Cerebellar nuclear complex (tissue), 1 donor: ENCODE results near the gene AKAP13.
"Not testable (repeated sequence)": the region's sequence is repeated elsewhere in the genome, so short reads cannot be mapped to it uniquely, and the experiment has no call there.

Experiments
- DNase-seq, 2 experiments: peaks; one replicate each; lab custom pipeline; 2025; lab: John Stamatoyannopoulos, UW

Gene AKAP13

GRCh38 chr15:85500729-85501128 lies 120.3 kb downstream of the AKAP13 start:
- no peak for DNase-seq

GRCh38 chr15:85501574-85501973 lies 121.2 kb downstream of the AKAP13 start:
- DNase-seq, result no peak

GRCh38 chr15:85503151-85503799 lies 122.9 kb downstream of the AKAP13 start:
- no peak for DNase-seq

GRCh38 chr15:85504749-85505676 lies 124.6 kb downstream of the AKAP13 start:
- DNase-seq, result no peak

- no peak for DNase-seq
These were observed 126.7 kb downstream of the AKAP13 start for GRCh38 chr15:85507114-85507513.

GRCh38 chr15:85509973-85510372 lies 129.6 kb downstream of the AKAP13 start:
- DNase-seq, result no peak

- no peak for DNase-seq
These were observed 134.0 kb downstream of the AKAP13 start for GRCh38 chr15:85514413-85514812.

- no peak for DNase-seq
These were observed 134.8 kb downstream of the AKAP13 start for GRCh38 chr15:85515212-85515611.

- no peak for DNase-seq
These were observed 136.7 kb downstream of the AKAP13 start for GRCh38 chr15:85517086-85517485.

GRCh38 chr15:85518979-85519761 lies 138.8 kb downstream of the AKAP13 start:
- no peak for DNase-seq

- no peak for DNase-seq
These were observed 140.2 kb downstream of the AKAP13 start for GRCh38 chr15:85520650-85521049.

- no peak for DNase-seq
These were observed 143.1 kb downstream of the AKAP13 start for GRCh38 chr15:85523530-85523929.

- no peak for DNase-seq
These were observed 145.4 kb downstream of the AKAP13 start for GRCh38 chr15:85525755-85526154.

- no peak for DNase-seq
These were observed 147.5 kb downstream of the AKAP13 start for GRCh38 chr15:85527895-85528294.

GRCh38 chr15:85530079-85530478 lies 149.7 kb downstream of the AKAP13 start:
- no peak for DNase-seq

- DNase-seq, result no peak
These were observed 150.7 kb downstream of the AKAP13 start for GRCh38 chr15:85531083-85531482.

GRCh38 chr15:85532689-85533088 lies 152.3 kb downstream of the AKAP13 start:
- DNase-seq, result no peak

- DNase-seq, result no peak
These were observed 153.6 kb downstream of the AKAP13 start for GRCh38 chr15:85534031-85534430.

GRCh38 chr15:85535533-85536330 lies 155.3 kb downstream of the AKAP13 start:
- DNase-seq, result not testable (repeated sequence)

- DNase-seq, result no peak
These were observed 155.9 kb downstream of the AKAP13 start for GRCh38 chr15:85536341-85536740.

GRCh38 chr15:85539491-85539890 lies 159.1 kb downstream of the AKAP13 start:
- no peak for DNase-seq
